Activated T-cell treated with anti-CD3 and anti-CD28 coated beads, Interleukin-2, amount 50 U/mL, for 48 hours (primary cell): ENCODE measurements around the gene SEMA3F.
A peak's percentile ranks its signal among the peaks of the same experiment; 100 is the strongest.

Source experiments
- DNase-seq, 2 experiments: peaks; one replicate each; pipeline ENCODE4 v3.0.0-alpha.2; 2020

SEMA3F gene

DNA sequence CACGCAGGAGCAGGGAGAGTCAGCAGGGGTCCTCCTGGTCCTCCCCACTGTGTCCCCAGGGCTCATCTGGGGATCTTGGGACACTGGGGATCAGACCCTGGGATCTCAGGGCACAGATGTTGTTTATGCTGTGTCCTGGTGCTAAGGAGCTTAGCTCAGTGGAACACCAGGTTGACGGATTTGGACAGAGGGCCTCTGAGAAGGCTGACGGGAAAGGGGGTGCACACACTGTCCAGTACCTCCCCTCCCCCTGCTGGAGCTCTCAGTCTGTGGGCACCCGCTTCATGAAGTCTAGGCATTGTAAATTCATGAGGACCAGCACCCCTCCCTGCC lies 21.9 kb upstream of the SEMA3F start:
- no peak for DNase-seq

- no peak for DNase-seq
Observed at GRCh38 chr3:50134367-50134766, 20.8 kb upstream of the SEMA3F start.

GRCh38 chr3:50135964-50136363 lies 19.2 kb upstream of the SEMA3F start:
- DNase-seq = no peak

DNA sequence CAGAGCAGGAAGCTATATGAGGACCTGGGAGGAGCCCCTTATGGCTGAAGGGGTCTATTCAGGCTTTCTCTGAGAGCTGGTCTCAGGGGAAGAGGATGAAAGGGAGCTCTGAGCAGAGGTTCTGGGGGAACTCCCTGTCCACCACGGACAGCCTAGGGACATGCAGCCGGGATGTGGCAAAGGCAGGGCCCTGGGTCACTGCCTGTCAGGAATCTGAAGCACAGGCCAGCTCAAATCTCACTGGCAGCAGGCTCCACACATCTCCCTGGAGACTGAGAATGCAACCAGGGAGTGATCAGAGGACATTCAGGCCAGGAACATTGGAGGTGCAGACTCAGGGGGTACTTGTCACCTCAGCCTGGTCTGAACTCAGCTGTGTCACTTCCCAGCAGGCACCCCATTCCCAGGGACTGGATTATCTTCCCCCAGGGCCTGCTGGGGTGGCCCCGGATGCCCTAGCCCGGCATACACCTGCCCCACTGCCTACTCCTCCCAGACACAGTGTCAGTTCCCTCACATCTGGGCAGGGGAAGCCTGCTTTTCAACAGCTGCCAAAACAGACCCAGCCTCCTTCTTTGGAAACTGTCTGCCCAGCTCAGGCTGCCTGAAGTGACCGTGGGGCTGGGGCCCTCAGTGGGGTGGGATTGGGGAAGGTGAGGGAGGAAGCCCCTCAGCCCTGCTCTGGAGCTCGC lies 18.3 kb upstream of the SEMA3F start:
- DNase-seq = no peak

- no peak for DNase-seq
Observed at GRCh38 chr3:50137531-50137930, 17.6 kb upstream of the SEMA3F start.

DNA sequence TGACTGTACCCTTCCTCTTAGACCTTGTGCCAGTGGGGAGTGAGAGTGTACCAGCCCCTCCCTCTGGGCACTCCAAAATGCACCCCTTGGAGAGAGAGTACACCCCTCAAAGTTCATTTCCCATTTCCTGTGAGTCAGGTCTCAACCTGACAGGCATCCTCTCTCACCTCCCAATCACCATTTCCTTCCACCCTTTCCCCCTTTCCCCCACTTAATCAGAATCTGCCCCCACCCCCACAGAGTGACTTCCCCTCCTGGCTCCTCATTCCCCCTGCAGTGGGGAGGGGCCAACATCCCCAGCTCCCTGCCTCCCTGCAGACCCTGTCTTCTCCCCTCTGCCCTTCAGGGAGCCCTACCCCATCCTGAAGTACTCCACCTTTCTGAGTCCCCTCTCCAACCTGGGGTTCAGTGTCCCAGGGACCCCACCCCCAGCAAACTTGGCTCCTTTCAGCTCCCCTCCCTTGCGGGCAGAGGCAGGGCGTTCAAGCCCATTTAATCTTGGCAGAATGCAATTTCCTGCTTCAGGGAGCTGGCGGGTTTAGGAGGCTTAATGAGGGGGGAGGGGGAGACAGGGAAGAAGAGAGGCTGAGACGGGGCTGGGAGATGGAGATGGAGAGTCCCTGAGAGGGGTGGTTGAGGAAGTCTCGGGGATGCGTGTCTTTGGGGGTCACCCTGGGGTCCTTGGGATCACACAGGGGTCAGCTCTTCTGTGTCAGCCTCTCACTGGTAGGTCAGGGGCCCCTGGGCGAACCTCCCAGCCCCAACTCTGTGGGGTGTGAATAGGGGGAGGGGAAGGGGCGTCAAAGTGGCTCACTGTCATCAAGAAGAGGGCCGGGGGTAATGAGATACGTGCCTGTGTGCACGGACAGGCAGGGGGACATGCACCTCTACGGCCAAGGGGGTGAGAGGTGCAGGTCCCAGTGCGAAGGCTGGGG lies 16.6 kb upstream of the SEMA3F start:
- DNase-seq = no peak

DNA sequence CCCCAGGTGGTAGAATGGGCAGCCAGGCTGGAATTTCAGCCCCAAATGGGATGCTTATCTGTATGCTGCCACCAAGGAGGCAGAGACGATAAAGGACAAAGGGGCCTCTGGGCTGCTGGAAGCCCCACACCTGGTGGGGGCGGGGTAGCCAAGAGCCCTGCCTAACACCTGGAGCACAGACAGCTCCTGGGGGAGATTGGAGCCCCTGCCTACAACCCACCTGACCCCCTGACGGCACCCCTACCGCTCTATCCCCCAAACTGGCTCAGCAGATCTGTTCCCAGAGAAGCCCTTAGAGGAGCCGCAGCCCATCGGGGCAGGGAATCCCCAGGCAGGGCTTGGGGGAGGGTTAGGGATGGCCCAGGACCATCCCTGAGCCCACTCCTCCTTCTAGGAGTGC lies 15.8 kb upstream of the SEMA3F start:
- no peak for DNase-seq

DNA sequence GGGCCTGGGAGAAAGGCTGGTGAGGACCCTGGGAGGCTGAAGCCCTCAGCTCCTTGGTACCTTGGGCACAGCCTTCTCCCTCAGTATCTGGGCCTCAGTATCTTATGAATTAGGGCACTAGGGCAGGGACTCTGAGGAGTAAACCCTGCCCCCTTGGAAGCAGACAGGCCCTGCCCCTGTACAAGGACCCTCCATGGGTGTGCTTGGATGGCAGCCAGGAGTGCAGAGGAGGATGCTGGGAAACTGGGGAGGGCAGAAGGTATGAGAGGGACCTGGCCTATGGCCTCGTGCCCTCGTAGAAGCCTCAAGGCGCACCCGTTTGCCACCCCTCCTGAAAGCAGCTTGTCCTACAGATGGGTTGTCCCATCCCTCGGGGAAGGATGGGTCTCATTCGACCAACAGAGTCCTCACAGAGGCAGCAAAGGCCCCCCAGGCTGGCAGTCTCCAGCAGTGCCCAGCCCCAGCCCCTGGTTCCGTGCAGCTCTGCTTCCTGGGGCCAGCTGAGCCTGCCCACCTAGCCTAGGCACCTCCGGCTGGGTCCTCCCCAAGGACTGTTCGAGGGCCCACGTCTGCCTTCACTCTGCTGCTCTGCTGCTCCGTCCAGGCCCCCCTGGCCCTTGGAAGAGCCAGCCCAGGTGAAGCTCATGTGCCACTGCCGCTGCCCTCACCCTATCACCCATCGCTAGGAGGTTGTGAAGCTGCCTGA lies 15.3 kb upstream of the SEMA3F start:
- DNase-seq = no peak

- DNase-seq = no peak
Observed at GRCh38 chr3:50140990-50141389, 14.1 kb upstream of the SEMA3F start.

- no peak for DNase-seq
Observed at GRCh38 chr3:50146316-50146901, 8.7 kb upstream of the SEMA3F start.

- no peak for DNase-seq
Observed at GRCh38 chr3:50147016-50147415, 8.1 kb upstream of the SEMA3F start.

GRCh38 chr3:50147447-50147846 lies 7.7 kb upstream of the SEMA3F start:
- DNase-seq = no peak

DNA sequence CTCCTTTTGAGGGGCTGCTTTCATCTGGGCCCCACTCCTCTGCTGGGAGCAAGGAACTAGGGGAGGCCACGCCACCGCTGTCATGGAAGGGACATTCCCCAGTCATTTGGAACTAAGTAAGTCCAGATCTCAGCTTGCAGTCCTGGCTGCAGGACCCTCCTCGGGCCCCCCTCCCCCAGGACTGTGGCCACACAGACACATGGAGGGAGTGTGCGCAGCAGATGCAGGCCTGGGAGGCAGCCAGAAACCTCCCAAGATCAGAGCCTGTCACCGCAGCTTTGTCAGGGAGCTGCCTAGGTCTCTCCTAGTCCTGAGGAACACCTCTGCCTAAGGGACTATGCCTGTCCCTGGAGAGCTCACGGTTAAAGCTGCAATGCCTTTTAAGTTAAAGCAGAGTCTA lies 7.3 kb upstream of the SEMA3F start:
- no peak for DNase-seq

DNA sequence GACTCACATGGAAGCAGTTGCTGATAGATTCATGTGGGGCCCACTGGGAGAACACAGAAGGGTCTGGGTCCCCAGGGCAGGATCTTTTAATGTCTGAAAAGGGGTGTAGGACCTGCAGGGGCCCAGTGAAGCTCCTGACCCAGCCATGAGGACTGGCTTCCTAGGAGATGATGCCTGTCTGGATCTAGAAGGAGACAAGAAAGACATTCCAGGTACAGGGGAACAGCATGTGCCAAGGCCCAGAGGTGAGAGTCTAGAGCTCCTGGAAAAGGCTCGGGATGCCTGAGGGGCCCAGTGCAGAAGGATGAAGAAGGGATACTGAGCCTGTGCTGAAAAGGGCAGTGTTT lies 4.7 kb upstream of the SEMA3F start:
- no peak for DNase-seq

- no peak for DNase-seq
Observed at GRCh38 chr3:50150863-50151686, 4.0 kb upstream of the SEMA3F start.

- DNase-seq = no peak
Observed at GRCh38 chr3:50151728-50152127, 3.4 kb upstream of the SEMA3F start.

GRCh38 chr3:50153782-50154475 lies 1.2 kb upstream of the SEMA3F start:
- no peak for DNase-seq

GRCh38 chr3:50154476-50154839 lies 666 bp upstream of the SEMA3F start:
- no peak for DNase-seq

GRCh38 chr3:50155491-50155878 lies 361 bp downstream of the SEMA3F start:
- DNase-seq = peak in 1 of 2 experiments; percentile 30

DNA sequence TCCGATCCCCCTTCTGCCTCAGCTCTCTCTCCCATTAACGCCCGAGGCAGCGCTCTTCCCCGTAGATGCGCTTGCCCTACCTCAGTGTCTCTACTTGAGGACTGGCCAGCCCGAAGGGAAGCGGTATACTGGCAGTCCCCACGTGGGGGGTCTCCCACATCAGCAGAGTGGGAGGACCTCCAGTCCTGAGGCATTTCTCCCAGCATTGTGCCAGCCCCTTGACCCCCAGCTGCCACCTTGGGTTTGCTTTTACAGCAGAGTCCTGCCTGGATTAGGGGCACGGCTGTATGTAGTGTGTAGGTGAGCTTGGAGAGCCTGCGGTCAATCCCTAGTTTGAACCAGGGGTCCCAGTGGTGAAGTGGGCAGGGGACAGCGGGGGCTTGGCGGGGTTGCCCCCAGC lies 767 bp downstream of the SEMA3F start:
- no peak for DNase-seq

- DNase-seq = no peak
Observed at GRCh38 chr3:50156549-50157493, 1.7 kb downstream of the SEMA3F start.
